HG03558 (cell line): ENCODE results near the gene WWTR1.

Experiments used
- ATAC-seq: cut with Tn5 transposase; IDR thresholded peaks from one replicate; pipeline ENCODE4 v1.9.1; 2021; ENCODE audit warnings: moderate number of reproducible peaks; ENCODE audit not compliant: unreplicated experiment; ENCODE audit errors: extremely low read depth

Gene WWTR1

GRCh38 chr3:149657926-149658743 lies at the start of gene WWTR1:
Gene WWTR1 (minus strand): TSS chr3:149658025. CDS start chr3:149657306, 719 bp downstream.
- ATAC-seq, result peak; percentile 70

- ATAC-seq, result no peak
These were observed 49.1 kb upstream of the WWTR1 start for GRCh38 chr3:149706905-149707304.

GRCh38 chr3:149705416-149705815 lies 47.6 kb upstream of the WWTR1 start:
- no peak for ATAC-seq

- no peak for ATAC-seq
These were observed 45.6 kb upstream of the WWTR1 start for GRCh38 chr3:149703466-149703865.

GRCh38 chr3:149702691-149703441 lies 45.0 kb upstream of the WWTR1 start:
- no peak for ATAC-seq

- no peak for ATAC-seq
These were observed 44.1 kb upstream of the WWTR1 start for GRCh38 chr3:149701977-149702350.

GRCh38 chr3:149701206-149701976 lies 43.6 kb upstream of the WWTR1 start:
- no peak for ATAC-seq

- ATAC-seq, result no peak
These were observed 30.4 kb upstream of the WWTR1 start for GRCh38 chr3:149688122-149688757.

GRCh38 chr3:149686996-149687395 lies 29.2 kb upstream of the WWTR1 start:
- no peak for ATAC-seq

GRCh38 chr3:149678351-149678950 lies 20.6 kb upstream of the WWTR1 start:
- ATAC-seq, result no peak

GRCh38 chr3:149673393-149673792 lies 15.6 kb upstream of the WWTR1 start:
- no peak for ATAC-seq

GRCh38 chr3:149670742-149671492 lies 13.1 kb upstream of the WWTR1 start:
- no peak for ATAC-seq

- ATAC-seq, result no peak
These were observed 9.8 kb upstream of the WWTR1 start for GRCh38 chr3:149667576-149667975.

- no peak for ATAC-seq
These were observed 6.1 kb upstream of the WWTR1 start for GRCh38 chr3:149663966-149664365.

GRCh38 chr3:149662240-149662887 lies 4.5 kb upstream of the WWTR1 start:
- no peak for ATAC-seq

GRCh38 chr3:149660462-149660861 lies 2.6 kb upstream of the WWTR1 start:
- ATAC-seq, result no peak

- no peak for ATAC-seq
These were observed 1.1 kb upstream of the WWTR1 start for GRCh38 chr3:149658744-149659497.

GRCh38 chr3:149657321-149657925 lies 402 bp downstream of the WWTR1 start:
- ATAC-seq, result no peak
